Measurements from ENCODE around the gene ADAM11.
"Not testable (repeated sequence)": the region's sequence is repeated elsewhere in the genome, so short reads cannot be mapped to it uniquely, and the experiment has no call there.

DNA sequence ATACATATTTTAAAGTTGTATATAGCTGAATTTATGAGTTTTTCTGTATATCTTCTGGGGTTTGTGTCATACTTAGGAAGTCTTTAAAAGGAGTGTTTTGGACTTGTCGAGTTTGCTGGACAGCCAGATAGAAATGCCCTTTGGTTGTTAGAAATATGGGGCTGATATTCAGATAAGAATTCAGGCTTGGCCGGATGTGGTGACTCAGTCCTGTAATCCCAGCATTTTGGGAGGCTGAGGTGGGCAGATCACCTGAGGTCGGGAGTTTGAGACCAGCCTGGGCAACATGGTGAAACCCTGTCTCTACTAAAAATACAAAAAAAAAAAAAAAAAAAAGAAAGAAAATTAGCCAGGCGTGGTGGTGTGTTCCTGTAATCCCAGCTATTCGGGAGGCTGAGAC is 13.1 kb upstream of the ADAM11 start:
- TF ChIP-seq, protein P1, sequence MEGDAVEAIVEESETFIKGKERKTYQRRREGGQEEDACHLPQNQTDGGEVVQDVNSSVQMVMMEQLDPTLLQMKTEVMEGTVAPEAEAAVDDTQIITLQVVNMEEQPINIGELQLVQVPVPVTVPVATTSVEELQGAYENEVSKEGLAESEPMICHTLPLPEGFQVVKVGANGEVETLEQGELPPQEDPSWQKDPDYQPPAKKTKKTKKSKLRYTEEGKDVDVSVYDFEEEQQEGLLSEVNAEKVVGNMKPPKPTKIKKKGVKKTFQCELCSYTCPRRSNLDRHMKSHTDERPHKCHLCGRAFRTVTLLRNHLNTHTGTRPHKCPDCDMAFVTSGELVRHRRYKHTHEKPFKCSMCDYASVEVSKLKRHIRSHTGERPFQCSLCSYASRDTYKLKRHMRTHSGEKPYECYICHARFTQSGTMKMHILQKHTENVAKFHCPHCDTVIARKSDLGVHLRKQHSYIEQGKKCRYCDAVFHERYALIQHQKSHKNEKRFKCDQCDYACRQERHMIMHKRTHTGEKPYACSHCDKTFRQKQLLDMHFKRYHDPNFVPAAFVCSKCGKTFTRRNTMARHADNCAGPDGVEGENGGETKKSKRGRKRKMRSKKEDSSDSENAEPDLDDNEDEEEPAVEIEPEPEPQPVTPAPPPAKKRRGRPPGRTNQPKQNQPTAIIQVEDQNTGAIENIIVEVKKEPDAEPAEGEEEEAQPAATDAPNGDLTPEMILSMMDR (IDR thresholded peaks at IDR 0.05), result not testable (repeated sequence)
- not testable (repeated sequence) for TF ChIP-seq POLR2A (IDR thresholded peaks at IDR 0.05)
